Tibial nerve (tissue), 4 donors: Measurements from ENCODE around the gene PTBP3.

Source experiments
- CTCF ChIP-seq, 5 experiments: fragments of 200-600 bp in 3 of 5; fragments of 450-650 bp in 2 of 5; sonication (generic) in 3 of 5; IDR thresholded peaks; one replicate each; pipeline ENCODE4 v1.5.1; 2016 to 2019; ENCODE audit warnings: antibody characterized with exemption in 5 of 5, mild to moderate bottlenecking in 3 of 5, moderate library complexity in 2 of 5
- EP300 ChIP-seq, 2 donors: sonication (generic); formaldehyde crosslinking; IDR thresholded peaks; one replicate each; pipeline ENCODE4 v1.6.1; 2017; ENCODE audit warnings: antibody characterized with exemption in 2 of 2, mild to moderate bottlenecking in 1 of 2
- POLR2A ChIP-seq, 2 donors: fragments of 450-650 bp; IDR thresholded peaks; one replicate each; pipeline ENCODE4 v1.6.1; 2017; ENCODE audit warnings: antibody characterized with exemption in 2 of 2, mild to moderate bottlenecking in 2 of 2, moderate library complexity in 2 of 2

GRCh38 chr9:112328545-112328944, 4.9 kb downstream of the PTBP3 start:
- TF ChIP-seq CTCF (IDR thresholded peaks at IDR 0.05) (no peak), POLR2A (IDR thresholded peaks at IDR 0.05) (no peak), EP300 (IDR thresholded peaks at IDR 0.05) (no peak)
